ENCODE results near the gene ZNF787.

DNA sequence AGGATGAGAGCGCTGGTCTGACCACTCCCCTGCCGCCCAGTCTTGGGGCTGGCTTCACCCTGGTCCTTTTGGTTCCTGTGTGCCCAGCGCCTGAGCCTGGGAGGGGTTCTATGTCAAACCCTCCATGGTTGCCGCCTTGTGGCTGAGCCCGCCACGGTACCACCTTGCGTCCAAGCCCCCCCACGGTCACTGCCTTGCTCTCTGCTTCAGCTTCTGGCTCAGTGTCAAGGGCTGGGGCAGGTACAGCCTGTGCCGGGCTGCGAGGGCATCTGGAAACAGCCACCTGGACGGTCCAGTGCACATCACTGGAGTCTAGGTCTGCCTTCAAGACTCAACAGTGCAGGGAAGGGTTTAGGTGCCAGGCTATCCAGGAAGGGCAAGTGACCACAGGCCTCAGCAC lies 40.4 kb upstream of the ZNF787 start:
- TF ChIP-seq, protein P1, sequence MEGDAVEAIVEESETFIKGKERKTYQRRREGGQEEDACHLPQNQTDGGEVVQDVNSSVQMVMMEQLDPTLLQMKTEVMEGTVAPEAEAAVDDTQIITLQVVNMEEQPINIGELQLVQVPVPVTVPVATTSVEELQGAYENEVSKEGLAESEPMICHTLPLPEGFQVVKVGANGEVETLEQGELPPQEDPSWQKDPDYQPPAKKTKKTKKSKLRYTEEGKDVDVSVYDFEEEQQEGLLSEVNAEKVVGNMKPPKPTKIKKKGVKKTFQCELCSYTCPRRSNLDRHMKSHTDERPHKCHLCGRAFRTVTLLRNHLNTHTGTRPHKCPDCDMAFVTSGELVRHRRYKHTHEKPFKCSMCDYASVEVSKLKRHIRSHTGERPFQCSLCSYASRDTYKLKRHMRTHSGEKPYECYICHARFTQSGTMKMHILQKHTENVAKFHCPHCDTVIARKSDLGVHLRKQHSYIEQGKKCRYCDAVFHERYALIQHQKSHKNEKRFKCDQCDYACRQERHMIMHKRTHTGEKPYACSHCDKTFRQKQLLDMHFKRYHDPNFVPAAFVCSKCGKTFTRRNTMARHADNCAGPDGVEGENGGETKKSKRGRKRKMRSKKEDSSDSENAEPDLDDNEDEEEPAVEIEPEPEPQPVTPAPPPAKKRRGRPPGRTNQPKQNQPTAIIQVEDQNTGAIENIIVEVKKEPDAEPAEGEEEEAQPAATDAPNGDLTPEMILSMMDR (conservative IDR thresholded peaks at IDR 0.05 in 1 of 2, IDR thresholded peaks at IDR 0.05 in 1 of 2; ENCODE audit: low read depth in 1 of 2, low read length in 2 of 2) = no peak
- TF ChIP-seq EZH2 (IDR thresholded peaks at IDR 0.05; ENCODE audit: low read length, missing control alignments) = no peak

Measured in fibroblast of lung (primary cell).